ENCODE measurements around the gene GRM8.

- TF ChIP-seq ZNF274 (IDR thresholded peaks at IDR 0.05; ENCODE audit: low read depth, low read length): no peak
- TF ChIP-seq YY1 (IDR thresholded peaks at IDR 0.05; ENCODE audit: insufficient read depth, insufficient read length): no peak
- TF ChIP-seq SUZ12 (IDR thresholded peaks at IDR 0.05; ENCODE audit: extremely low read depth, insufficient read depth, insufficient read length): no peak
Measured at GRCh38 chr7:126495001-126495400, 757.7 kb downstream of the GRM8 start.
